Measurements from ENCODE around the gene TERF2IP. TPM values are rescaled to one million over a fixed set of nuclear protein-coding genes. Genes with fewer than 3 reads are reported as not detected.
A peak's percentile ranks its signal among the peaks of the same experiment; 100 is the strongest.

Gene TERF2IP
- total and polyA plus RNA-seq, 9 of the 15 experiments (the other 6 are each of a cell fraction or from before 2014, with no cell fraction given) = 14.5 to 64.2 (median 47.0) TPM

- 0 out of 2 replicates have a peak, but pooled peaks have one; percentile 51 for TF ChIP-seq MGA (IDR thresholded peaks at IDR 0.05)
- TF ChIP-seq RCOR1 (IDR thresholded peaks at IDR 0.05; ENCODE audit: borderline replicate concordance in 1 of 2, low read depth in 2 of 2, low read length in 2 of 2) = peak in 1 of 2 experiments; percentile 39; a peak in 1 of 4 replicates
- no peak for TF ChIP-seq SMAD2 (IDR thresholded peaks at IDR 0.05; ENCODE audit: low read depth, low read length)
- TF ChIP-seq STAT5B (CRISPR knock-in tag; IDR thresholded peaks at IDR 0.05) = no peak
- peak; percentile 79 for TF ChIP-seq TAL1 (IDR thresholded peaks at IDR 0.05)
- TF ChIP-seq ZNF41 (CRISPR knock-in tag; conservative IDR thresholded peaks at IDR 0.05) = no peak
- TF ChIP-seq JUN (IDR thresholded peaks at IDR 0.05; ENCODE audit: borderline replicate concordance, low read depth, low read length) = peak; percentile 53; the same call in 1 of the 2 replicates
- no peak for TF ChIP-seq JUN (CRISPR knock-in tag; IDR thresholded peaks at IDR 0.05; ENCODE audit: borderline replicate concordance)
- TF ChIP-seq ARID1B (IDR thresholded peaks at IDR 0.05) = peak; percentile 2
- TF ChIP-seq ZNF766 (CRISPR knock-in tag; conservative IDR thresholded peaks at IDR 0.05) = 0 out of 2 replicates have a peak, but pooled peaks have one; percentile 25
- TF ChIP-seq SNIP1 (IDR thresholded peaks at IDR 0.05; ENCODE audit: low read depth) = no peak
- TF ChIP-seq TBL1XR1 (IDR thresholded peaks at IDR 0.05; ENCODE audit: low read length in 2 of 2) = 0 out of 4 replicates have a peak, but pooled peaks of 1 of the 2 experiments have one; percentile 48
- TF ChIP-seq ZEB2 (IDR thresholded peaks at IDR 0.05) = peak; percentile 71
- TF ChIP-seq FOXM1 (IDR thresholded peaks at IDR 0.05; ENCODE audit: low read depth) = no peak
- no peak for TF ChIP-seq FOXM1 (CRISPR knock-in tag; IDR thresholded peaks at IDR 0.05; ENCODE audit: low read depth)
- TF ChIP-seq LEF1 (IDR thresholded peaks at IDR 0.05) = peak; percentile 75
- no peak for TF ChIP-seq NR1H2 (CRISPR knock-in tag; IDR thresholded peaks at IDR 0.05)
- TF ChIP-seq KLF13 (tag; IDR thresholded peaks at IDR 0.05; ENCODE audit: borderline replicate concordance, low read depth) = no peak
Observed at GRCh38 chr16:75620326-75621169, 27.0 kb upstream of the TERF2IP start (continued).

Measured in K562 (cell line).